ENCODE measurements around the gene FKBP9. TPM values are rescaled to one million over a fixed set of nuclear protein-coding genes. Genes with fewer than 3 reads are reported as not detected.
"Not testable (repeated sequence)": the region's sequence is repeated elsewhere in the genome, so short reads cannot be mapped to it uniquely, and the experiment has no call there.

Gene FKBP9
- polyA plus RNA-seq, 3 donors from 2014 or later: 0.08 TPM; not detected in 2

DNA sequence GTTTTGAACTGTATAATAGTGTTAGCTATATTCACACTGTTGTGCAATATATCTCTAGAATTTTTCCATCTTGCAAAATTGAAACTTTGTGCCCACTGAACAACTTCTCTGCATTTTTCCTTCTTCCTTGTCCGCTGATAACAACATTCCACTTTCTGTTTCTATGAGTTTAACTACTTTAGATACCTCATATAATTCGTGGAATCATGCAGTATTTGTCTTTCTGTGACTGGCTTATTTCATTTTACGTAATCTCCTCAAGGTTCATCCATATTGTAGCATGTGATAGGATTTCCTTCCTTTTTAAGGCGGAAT is 10.0 kb downstream of the FKBP9 start:
- H3K27ac Mint-ChIP-seq: not testable (repeated sequence)

DNA sequence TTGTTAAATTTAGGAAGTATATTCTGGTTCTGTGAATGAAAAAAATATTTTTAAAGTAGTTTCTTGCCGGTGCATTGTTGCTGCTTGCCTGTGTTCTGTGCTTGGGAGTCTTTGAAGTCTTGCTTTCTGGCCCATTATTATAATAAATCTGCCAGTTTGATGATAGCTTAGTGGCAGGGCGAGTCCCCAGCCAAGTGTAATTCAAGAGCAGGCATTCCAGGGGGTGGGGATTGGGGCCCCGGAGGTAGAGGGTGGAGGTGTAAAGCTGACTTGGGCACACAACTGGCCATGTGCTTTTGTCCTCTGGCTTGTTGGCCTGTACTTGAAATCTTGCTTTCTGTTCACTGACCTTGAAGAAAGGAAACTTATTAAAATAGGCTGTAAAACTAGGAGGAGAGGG is 14.7 kb downstream of the FKBP9 start:
- not testable (repeated sequence) for H3K4me1 Mint-ChIP-seq; H3K9me3 Mint-ChIP-seq; H3K36me3 Mint-ChIP-seq; DNase-seq; H3K27me3 Mint-ChIP-seq (ENCODE audit: low read depth in 3 of 3); H3K27ac Mint-ChIP-seq; H3K4me3 Mint-ChIP-seq

More for the DNA sequence above, 10.0 kb downstream of the FKBP9 start:
- H3K9me3 Mint-ChIP-seq; DNase-seq; H3K4me1 Mint-ChIP-seq; H3K36me3 Mint-ChIP-seq; H3K27me3 Mint-ChIP-seq (ENCODE audit: low read depth in 3 of 3); H3K4me3 Mint-ChIP-seq: not testable (repeated sequence)

DNA sequence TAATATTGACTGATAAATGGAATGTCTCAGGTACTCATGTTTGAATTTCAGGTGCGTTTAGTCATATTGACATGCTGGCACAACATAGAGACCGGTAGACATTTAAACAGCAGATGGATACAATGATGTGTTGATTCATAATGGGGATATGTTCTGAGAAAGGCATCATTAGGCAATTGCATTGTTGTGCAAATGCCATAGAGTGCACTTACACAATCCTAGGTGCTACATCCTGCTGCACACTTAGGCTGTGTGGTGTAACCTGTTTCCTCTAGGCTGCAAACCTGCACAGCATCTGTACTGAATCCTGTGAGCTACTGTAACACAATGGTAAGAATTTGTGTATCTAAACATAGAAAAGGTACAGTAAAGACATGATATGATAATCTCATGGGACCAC is 19.9 kb downstream of the FKBP9 start:
- not testable (repeated sequence) for DNase-seq; H3K4me3 Mint-ChIP-seq; H3K9me3 Mint-ChIP-seq; H3K36me3 Mint-ChIP-seq; H3K27ac Mint-ChIP-seq; H3K4me1 Mint-ChIP-seq; H3K27me3 Mint-ChIP-seq (ENCODE audit: low read depth in 3 of 3)

DNA sequence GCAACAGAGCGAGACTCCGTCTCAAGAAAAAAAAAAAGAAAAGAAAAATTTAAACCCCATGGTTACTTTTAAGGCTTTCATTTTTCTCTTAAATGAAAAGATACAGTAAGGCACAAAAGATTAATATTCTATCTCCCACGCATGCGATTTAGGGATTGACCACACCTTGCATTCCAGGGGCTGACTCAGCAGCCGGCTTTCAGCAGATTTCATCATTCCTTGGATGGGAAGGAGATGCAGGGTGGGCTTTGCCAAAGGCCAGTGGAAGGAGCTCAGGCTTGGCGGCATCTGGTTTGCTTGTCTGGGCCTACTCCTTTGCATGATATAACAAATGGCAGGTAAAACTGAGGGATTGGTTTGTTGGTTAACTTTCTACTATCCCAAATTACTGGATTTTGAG is 22.0 kb downstream of the FKBP9 start:
- not testable (repeated sequence) for H3K36me3 Mint-ChIP-seq; H3K27me3 Mint-ChIP-seq (ENCODE audit: low read depth in 3 of 3); H3K4me3 Mint-ChIP-seq; H3K27ac Mint-ChIP-seq; H3K4me1 Mint-ChIP-seq; H3K9me3 Mint-ChIP-seq; DNase-seq

DNA sequence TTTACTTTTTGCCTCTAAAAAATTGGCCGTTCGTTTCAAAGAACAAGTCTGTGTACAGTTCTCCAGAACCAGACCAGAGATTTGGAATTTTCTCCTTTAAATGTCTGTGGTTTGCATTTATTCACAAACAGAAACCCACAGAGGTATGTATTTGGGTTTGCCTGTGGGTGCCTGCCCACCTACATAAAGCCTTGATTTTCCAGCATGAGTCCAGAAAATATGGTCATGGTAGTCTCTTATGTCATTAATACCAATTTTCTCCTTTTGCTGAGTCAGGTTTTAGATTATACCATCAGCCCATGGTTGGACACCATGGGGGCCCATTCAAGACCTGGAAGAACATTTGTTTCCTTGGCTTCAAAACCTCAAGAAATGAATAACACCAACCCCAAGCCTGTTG is 22.7 kb downstream of the FKBP9 start:
- H3K27me3 Mint-ChIP-seq (ENCODE audit: low read depth in 3 of 3); H3K36me3 Mint-ChIP-seq; DNase-seq; H3K4me1 Mint-ChIP-seq; H3K4me3 Mint-ChIP-seq; H3K9me3 Mint-ChIP-seq; H3K27ac Mint-ChIP-seq: not testable (repeated sequence)

DNA sequence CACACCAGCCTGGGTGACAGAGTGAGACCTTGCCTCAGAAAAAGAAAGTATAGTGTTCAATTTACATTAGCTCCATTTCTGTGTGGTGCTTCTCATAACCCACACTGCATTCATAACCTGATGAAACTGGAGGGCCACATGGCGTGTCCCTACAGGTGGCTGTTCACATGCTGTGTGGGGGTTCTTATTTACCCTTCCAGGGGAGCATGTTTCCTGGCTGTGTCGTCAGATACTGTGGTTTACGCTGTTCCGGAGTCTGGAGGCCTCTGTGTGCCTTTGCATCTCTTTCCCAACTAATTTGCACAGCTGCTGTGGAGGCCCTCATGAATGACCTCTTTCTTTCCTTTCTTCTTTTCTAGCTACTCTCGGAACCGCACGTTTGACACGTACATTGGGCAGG is 30.9 kb downstream of the FKBP9 start:
- not testable (repeated sequence) for H3K9me3 Mint-ChIP-seq, H3K36me3 Mint-ChIP-seq, DNase-seq, H3K27ac Mint-ChIP-seq
- peaks cover 40 to 49% of the 10 kb centered on the region in 2 donors for H3K4me1 Mint-ChIP-seq
- H3K27me3 Mint-ChIP-seq (ENCODE audit: low read depth in 3 of 3): peaks cover 4 to 13% (median 7%) of the 10 kb centered on the region in 3 donors
- peak overlapping the region in 2 of 5 donors; percentile 15 to 54 for H3K4me3 Mint-ChIP-seq

DNA sequence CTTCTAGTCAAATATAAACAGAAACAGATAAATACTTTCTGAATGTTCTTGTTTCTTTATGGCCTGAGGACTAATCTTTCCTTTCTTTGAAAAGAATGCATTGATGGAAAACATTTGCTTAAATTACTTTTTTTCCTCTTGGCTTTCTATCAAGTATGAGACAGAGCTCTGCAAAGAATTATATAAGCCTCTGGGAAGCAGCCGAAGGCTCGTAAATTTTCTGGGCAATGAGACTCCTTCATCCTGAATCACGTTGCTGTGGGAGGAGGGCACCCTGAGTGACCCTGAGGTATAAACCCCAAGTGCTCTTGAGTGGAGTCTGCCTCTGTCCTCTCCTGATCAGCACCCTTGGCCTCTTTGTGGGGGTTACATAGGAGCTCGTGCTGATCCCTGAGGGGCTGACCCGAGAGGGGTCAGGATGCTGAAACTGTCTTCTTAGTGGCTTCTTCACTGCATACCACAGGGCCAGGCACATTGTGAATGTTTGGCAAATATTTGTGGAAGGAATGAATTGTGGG is 33.9 kb downstream of the FKBP9 start:
- DNase-seq, H3K27ac Mint-ChIP-seq, H3K36me3 Mint-ChIP-seq, H3K9me3 Mint-ChIP-seq: not testable (repeated sequence)
- peaks cover 41 to 53% of the 10 kb centered on the region in 2 donors for H3K4me1 Mint-ChIP-seq
- peak overlapping the region in 3 of 5 donors; percentile 7 to 52 (median 38) for H3K4me3 Mint-ChIP-seq
- peaks cover 4 to 13% (median 7%) of the 10 kb centered on the region in 3 donors for H3K27me3 Mint-ChIP-seq (ENCODE audit: low read depth in 3 of 3)

DNA sequence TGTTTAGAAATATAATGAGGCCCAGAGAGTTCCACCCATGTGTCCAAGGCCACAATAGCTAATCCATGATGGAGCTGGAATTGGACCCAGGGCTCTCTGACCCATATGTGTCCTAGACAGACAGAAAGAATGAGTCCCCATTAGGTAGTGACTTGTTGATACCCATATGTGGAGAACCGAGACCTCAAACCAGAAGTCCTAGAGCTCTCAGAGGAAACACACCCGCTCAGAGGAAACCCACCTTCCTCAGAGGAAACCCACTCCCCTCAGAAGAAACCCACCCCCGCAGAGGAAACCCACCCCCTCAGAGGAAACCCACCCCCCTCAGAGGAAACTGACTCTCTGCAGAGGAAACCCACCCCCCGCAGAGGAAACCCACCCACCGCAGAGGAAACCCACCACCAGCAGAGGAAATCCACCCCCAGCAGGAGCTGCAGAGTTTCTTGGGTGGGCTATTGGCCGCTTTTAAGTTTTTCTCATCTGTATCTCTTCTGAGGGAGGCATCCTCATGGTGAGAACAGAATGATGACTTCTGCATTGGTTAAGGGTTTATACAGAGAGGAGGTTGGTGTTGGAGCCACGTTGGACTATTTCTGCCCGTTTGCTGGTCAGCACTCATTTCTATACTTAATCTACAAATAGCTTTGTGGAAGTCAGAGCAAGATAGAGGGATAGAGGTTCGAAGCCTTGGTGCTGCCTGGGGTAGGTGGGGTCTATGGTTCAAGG is 34.9 kb downstream of the FKBP9 start:
- H3K9me3 Mint-ChIP-seq, H3K36me3 Mint-ChIP-seq: not testable (repeated sequence)
- peak in 2 of 3 donors; percentile 14 to 17 for DNase-seq
- peaks cover 41 to 53% of the 10 kb centered on the region in 2 donors for H3K4me1 Mint-ChIP-seq
- peaks cover 2 to 13% (median 7%) of the 10 kb centered on the region in 3 donors for H3K27me3 Mint-ChIP-seq (ENCODE audit: low read depth in 3 of 3)
- H3K27ac Mint-ChIP-seq: peak overlapping the region in 1 of 6 donors; percentile 32
- H3K4me3 Mint-ChIP-seq: peak overlapping the region; percentile 48 to 61 (median 50)

DNA sequence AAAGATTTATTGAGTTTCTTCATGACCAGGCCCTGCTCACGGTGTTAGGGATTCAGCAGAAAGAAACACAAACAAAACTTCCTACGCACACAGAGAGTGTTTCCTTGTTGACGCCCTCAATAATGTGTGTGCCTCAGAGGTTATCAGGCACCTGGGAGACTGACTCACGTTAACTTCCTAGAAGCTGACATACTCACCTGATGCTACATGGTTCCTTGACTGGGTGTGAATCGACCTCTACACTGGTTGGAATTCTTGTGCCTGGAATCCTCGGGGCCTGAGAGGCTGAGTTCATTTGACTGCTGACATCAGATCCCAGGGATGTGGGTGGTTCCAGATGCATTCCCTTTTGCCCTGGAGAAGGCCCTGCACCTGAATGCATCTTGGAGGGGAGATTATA is 35.5 kb downstream of the FKBP9 start:
- H3K27me3 Mint-ChIP-seq (ENCODE audit: low read depth in 3 of 3): peaks cover 2 to 13% (median 7%) of the 10 kb centered on the region in 3 donors
- DNase-seq, H3K36me3 Mint-ChIP-seq, H3K9me3 Mint-ChIP-seq: not testable (repeated sequence)
- H3K4me1 Mint-ChIP-seq: peaks cover 41 to 54% of the 10 kb centered on the region in 2 donors
- peak overlapping the region in 1 of 6 donors; percentile 32 for H3K27ac Mint-ChIP-seq
- H3K4me3 Mint-ChIP-seq: peak overlapping the region; percentile 48 to 61 (median 50)

DNA sequence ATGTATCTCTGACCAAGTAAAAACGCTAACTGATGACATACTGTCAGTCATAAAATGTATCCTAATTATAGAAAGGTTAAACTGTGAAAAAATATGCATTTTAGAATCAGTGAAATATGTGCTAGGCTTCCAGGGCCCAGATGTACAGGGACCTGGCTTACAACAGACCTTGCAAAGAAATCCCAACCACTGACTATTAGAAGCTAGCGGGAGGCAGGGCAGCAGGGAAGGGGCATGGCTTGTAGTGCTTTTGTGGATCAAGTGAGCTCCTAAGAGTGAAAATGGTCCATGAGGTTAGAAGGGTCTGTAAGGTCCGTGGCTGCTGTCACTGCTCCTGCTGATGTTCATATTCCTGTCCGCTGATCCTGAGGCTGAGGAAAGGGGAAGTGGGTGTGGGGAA is 40.7 kb downstream of the FKBP9 start:
- not testable (repeated sequence) for H3K27ac Mint-ChIP-seq, H3K4me3 Mint-ChIP-seq, H3K36me3 Mint-ChIP-seq, H3K9me3 Mint-ChIP-seq, DNase-seq
- Mint-ChIP-seq H3K4me1 (peaks cover 8 to 21% of the 10 kb centered on the region in 2 donors), H3K27me3 (ENCODE audit: low read depth in 3 of 3) (peaks cover 3 to 11% (median 7%) of the 10 kb centered on the region in 3 donors)

DNA sequence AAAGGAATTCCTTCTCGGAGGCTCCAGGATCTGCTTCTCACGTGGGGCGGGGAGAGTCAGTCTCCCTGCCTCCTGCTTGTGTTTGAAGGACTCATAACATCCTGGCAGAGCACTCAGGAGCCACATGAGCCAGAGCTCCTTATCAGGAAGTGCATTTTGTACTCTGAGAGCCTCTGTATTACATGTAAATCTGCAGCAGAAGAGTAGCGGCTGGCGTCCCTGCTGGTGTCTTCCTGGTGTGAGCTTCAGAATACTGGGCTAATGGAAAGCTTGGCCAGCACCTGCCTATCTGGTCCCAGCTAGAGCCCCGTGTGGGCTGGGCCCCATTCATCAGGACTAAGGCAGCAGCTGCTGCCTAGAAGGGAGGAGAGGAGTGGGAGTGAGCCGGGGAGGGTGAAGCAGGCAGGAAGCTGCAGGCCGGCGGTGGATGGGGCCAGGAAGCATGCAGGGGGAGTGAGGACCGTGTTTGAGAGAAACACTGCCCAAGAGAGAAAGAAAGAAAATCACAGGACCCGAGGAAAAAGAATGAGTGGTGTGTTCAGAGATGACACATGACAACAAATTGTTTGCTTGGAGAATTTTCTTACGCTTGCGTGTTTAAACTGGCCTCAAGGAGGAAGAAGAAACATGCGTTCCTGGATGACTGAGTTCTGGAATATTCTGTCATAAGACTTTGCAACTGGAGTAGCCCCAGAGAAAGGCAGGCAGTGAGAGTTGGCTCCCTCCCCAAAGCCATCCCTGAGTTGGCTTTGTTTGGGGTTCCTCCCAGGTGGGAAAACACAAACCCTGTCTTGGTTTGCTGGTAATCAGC is 41.3 kb downstream of the FKBP9 start:
- Mint-ChIP-seq H3K4me1 (peaks cover 6 to 16% of the 10 kb centered on the region in 2 donors), H3K27me3 (ENCODE audit: low read depth in 3 of 3) (peaks cover 3 to 11% (median 7%) of the 10 kb centered on the region in 3 donors), H3K4me3 (peak overlapping the region in 1 of 5 donors; percentile 13), H3K27ac (peak overlapping the region in 1 of 6 donors; percentile 41)
- H3K9me3 Mint-ChIP-seq, H3K36me3 Mint-ChIP-seq: not testable (repeated sequence)
- peak in 1 of 3 donors; percentile 7 for DNase-seq

DNA sequence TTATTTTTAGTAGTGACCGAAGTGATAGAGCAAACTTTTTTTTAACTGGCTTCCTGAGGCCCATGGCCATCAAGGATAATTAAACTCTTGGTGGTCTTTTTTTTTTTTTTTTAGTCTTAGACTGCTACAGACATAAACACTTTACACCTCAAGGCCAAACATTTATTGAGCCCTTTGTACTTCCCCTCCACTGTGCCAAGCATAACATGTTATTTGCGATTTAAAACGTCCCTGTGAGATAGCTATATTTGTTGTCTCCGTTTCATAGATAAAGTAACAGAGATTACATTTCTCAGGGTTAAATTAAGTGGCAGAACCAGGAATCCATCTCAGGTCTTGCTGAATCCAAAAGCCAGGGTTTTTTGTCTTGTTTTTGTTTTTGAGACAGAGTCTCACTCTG is 42.1 kb downstream of the FKBP9 start:
- peaks cover 6 to 16% of the 10 kb centered on the region in 2 donors for H3K4me1 Mint-ChIP-seq
- DNase-seq, H3K9me3 Mint-ChIP-seq, H3K4me3 Mint-ChIP-seq, H3K27ac Mint-ChIP-seq, H3K36me3 Mint-ChIP-seq: not testable (repeated sequence)
- H3K27me3 Mint-ChIP-seq (ENCODE audit: low read depth in 3 of 3): peaks cover 3 to 11% (median 7%) of the 10 kb centered on the region in 3 donors

DNA sequence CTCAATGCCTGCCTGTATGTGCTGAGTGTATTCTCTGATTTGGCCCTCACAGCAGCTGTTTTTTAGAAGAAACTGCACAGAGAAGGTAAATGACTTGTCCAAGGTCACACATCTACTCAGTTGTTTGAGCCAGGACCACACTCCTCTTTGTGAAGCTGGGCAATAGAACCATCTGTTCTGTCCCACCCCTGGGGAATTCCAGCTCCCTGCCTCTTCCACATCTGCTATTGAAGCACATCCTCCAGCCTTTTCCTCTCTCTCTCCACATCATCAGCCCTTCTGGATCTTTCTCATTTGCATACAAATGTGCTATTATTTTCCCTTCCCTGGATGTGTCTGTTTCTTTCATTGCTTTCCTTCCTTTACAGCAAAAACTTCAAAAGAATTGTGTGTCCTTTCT is 45.9 kb downstream of the FKBP9 start:
- not testable (repeated sequence) for H3K36me3 Mint-ChIP-seq, H3K27ac Mint-ChIP-seq, DNase-seq, H3K9me3 Mint-ChIP-seq, H3K4me3 Mint-ChIP-seq
- Mint-ChIP-seq H3K4me1 (peaks cover 6 to 11% of the 10 kb centered on the region in 2 donors), H3K27me3 (ENCODE audit: low read depth in 3 of 3) (peaks cover 3 to 11% (median 7%) of the 10 kb centered on the region in 3 donors)

DNA sequence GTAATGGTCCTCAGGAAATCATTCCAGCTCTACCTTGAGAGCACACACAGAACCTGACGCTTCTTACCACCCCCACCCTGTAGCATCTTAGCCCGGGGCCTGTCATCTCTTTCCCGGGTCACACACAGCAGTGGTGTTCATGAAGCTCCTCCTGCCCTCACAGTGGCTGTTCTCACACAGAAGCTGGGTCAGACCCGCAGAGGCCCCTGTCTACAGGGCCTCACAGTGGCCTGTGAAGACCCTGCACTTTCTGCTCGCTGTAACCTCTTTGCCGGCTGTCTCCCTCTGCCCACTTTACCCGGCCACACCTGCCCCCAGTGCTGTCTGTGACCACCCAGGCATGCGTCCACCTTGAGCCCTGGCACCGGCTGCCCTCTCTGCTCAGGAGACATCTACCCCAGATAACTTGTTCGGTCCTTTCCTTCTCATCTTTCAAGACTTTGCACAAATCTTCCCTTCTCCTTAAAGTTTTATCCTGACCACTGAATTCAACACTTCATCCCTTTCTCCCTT is 46.9 kb downstream of the FKBP9 start:
- H3K36me3 Mint-ChIP-seq: not testable (repeated sequence)

More for the DNA sequence above, 46.9 kb downstream of the FKBP9 start:
- not testable (repeated sequence) for H3K27me3 Mint-ChIP-seq (ENCODE audit: low read depth in 3 of 3); H3K9me3 Mint-ChIP-seq; DNase-seq; H3K4me3 Mint-ChIP-seq; H3K4me1 Mint-ChIP-seq; H3K27ac Mint-ChIP-seq

Measured in immature natural killer cell (primary cell).